HG02885 (cell line): ENCODE measurements around the gene MUC13.

Experiments
- ATAC-seq: cut with Tn5 transposase; IDR thresholded peaks from one replicate; pipeline ENCODE4 v1.9.1; 2021; ENCODE audit warnings: mild to moderate bottlenecking; ENCODE audit not compliant: unreplicated experiment, poor library complexity

The MUC13 gene

GRCh38 chr3:124904835-124905492 lies 29.6 kb downstream of the MUC13 start:
- no peak for ATAC-seq

GRCh38 chr3:124903896-124904834 lies 30.4 kb downstream of the MUC13 start:
- ATAC-seq = no peak

- no peak for ATAC-seq
Observed at GRCh38 chr3:124896824-124897526, 37.6 kb downstream of the MUC13 start.

GRCh38 chr3:124895756-124896155 lies 38.8 kb downstream of the MUC13 start:
- ATAC-seq = no peak

GRCh38 chr3:124893526-124893925 lies 41.0 kb downstream of the MUC13 start:
- ATAC-seq = no peak

GRCh38 chr3:124890573-124891190 lies 43.9 kb downstream of the MUC13 start:
- ATAC-seq = no peak

- ATAC-seq = no peak
Observed at GRCh38 chr3:124888482-124889441, 45.8 kb downstream of the MUC13 start.

- no peak for ATAC-seq
Observed at GRCh38 chr3:124887932-124888298, 46.6 kb downstream of the MUC13 start.

GRCh38 chr3:124887177-124887931 lies 47.2 kb downstream of the MUC13 start, which contains the start of gene ITGB5:
Gene ITGB5 (minus strand): TSS chr3:124887365. CDS start chr3:124887000, 365 bp downstream.
- ATAC-seq = peak; percentile 80

- peak; percentile 53 for ATAC-seq
Observed at GRCh38 chr3:124886168-124887056, 48.1 kb downstream of the MUC13 start.

- ATAC-seq = no peak
Observed at GRCh38 chr3:124885466-124886167, 48.9 kb downstream of the MUC13 start.

GRCh38 chr3:124884474-124885101 lies 50.0 kb downstream of the MUC13 start:
- ATAC-seq = no peak

GRCh38 chr3:124883766-124884473 lies 50.6 kb downstream of the MUC13 start:
- no peak for ATAC-seq

GRCh38 chr3:124882816-124883747 lies 51.5 kb downstream of the MUC13 start:
- no peak for ATAC-seq
